Nephron (organoid): ENCODE data around the gene BEST1.

Source experiments
- H3K27ac Mint-ChIP-seq, 3 experiments: 2 replicates each; pipeline ENCODE4 v1.8.0; 2020; ENCODE audit warnings: mixed read lengths in 3 of 3, mild to moderate bottlenecking in 2 of 3, moderate library complexity in 1 of 3
- H3K27me3 Mint-ChIP-seq: 2 replicates; pipeline ENCODE4 v1.8.0; 2021; ENCODE audit warnings: low read depth, mild to moderate bottlenecking, moderate library complexity, mixed read lengths
- H3K36me3 Mint-ChIP-seq: 2 replicates; pipeline ENCODE4 v1.8.0; 2020; ENCODE audit warnings: low read depth, mixed read lengths
- H3K4me1 Mint-ChIP-seq: 2 replicates; pipeline ENCODE4 v1.8.0; 2020; ENCODE audit warnings: mixed read lengths
- H3K4me3 Mint-ChIP-seq, 3 experiments: 2 replicates each; pipeline ENCODE4 v1.8.0; 2020; ENCODE audit warnings: mild to moderate bottlenecking in 3 of 3, mixed read lengths in 3 of 3, moderate library complexity in 2 of 3
- H3K9me3 Mint-ChIP-seq: 2 replicates; pipeline ENCODE4 v1.8.0; 2020; ENCODE audit warnings: mixed read lengths
- TF ChIP-seq, protein P1 (sequence below), 3 experiments: fragments of 200-600 bp; sonication (generic); IDR thresholded peaks; one replicate each; pipeline ENCODE4 v1.5.0; 2021; ENCODE audit warnings: antibody characterized with exemption in 3 of 3; ENCODE audit not compliant: unreplicated experiment in 3 of 3

The BEST1 gene

DNA sequence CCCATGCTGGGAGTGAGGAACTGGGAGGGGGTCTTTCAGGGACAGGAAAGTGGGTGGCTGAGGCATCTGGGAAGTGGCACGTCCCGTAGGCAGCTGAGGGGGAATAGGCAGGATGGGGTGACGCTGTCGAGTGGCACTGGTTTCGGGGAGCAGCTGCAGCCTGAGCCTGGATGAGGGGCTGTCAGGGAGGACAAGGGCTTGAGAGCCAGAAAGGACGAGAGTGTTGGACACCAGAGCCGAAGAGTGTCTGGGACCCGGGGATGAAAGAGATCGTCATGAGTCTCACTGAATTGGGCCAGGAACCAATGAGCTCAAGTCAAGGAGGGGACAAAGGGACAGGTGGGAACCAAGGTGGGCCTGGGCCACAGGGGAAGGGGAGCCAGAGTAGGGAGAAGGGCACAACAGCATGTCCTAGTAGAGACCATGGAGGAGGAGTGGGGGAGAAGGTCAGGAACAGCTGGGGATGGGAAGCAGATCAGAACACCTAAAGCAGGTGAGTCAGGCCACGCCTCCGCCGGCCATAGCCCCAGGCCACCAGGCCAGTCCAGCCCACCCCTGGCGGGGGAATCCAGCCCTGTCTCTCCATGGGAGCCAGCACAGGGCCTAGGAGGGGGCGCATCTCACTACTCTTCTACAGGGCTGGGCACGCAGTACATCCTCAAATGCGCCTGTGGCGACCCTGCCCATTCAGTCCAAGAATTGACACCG lies 37.0 kb upstream of the BEST1 start:
- peaks cover 60% of the 10 kb centered on the region for H3K4me1 Mint-ChIP-seq
- TF ChIP-seq, protein P1, sequence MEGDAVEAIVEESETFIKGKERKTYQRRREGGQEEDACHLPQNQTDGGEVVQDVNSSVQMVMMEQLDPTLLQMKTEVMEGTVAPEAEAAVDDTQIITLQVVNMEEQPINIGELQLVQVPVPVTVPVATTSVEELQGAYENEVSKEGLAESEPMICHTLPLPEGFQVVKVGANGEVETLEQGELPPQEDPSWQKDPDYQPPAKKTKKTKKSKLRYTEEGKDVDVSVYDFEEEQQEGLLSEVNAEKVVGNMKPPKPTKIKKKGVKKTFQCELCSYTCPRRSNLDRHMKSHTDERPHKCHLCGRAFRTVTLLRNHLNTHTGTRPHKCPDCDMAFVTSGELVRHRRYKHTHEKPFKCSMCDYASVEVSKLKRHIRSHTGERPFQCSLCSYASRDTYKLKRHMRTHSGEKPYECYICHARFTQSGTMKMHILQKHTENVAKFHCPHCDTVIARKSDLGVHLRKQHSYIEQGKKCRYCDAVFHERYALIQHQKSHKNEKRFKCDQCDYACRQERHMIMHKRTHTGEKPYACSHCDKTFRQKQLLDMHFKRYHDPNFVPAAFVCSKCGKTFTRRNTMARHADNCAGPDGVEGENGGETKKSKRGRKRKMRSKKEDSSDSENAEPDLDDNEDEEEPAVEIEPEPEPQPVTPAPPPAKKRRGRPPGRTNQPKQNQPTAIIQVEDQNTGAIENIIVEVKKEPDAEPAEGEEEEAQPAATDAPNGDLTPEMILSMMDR (IDR thresholded peaks at IDR 0.05; ENCODE audit: unreplicated experiment in 3 of 3), result no peak
- H3K27me3 Mint-ChIP-seq, result peaks cover 5% of the 10 kb centered on the region
- peak overlapping the region in 2 of 3 experiments; percentile 75 to 87 for H3K4me3 Mint-ChIP-seq
- no peaks in the 10 kb centered on the region for H3K36me3 Mint-ChIP-seq
- no peaks in the 10 kb centered on the region for H3K9me3 Mint-ChIP-seq
- peak overlapping the region; percentile 64 to 94 (median 84) for H3K27ac Mint-ChIP-seq

DNA sequence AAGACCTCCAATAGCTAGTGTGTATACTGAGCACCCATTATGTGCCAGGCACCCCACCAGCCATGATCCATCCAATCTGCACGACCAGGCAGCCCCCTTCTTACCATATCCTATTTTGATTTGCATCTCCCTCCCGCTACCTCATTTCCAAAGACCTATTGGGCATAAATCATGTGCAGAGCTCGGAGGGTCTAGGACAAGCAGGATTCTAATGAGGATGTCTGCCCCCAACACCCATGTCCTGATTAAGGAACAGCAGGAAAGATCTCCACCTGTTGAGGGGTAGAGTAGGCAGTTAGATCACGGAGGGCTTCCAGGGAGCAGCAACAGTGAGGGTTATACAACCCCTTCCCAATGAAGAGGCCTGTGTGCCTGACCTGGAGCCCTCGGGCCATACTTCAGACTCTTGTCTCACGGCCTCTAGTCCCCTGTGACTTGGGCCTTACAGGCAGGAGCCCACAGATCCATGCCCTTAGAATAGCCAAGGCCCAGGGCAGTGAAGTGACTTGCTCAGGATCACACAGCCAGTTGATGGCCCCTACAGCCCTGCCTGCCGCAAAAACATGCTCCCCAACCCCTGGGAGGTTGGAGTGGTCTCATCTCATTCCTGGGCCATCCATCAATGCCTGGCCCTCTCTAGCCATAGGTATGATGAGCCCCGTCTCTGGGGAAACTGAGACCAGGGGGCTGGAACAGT lies 36.3 kb upstream of the BEST1 start:
- Mint-ChIP-seq H3K9me3 (no peaks in the 10 kb centered on the region), H3K27me3 (peaks cover 11% of the 10 kb centered on the region), H3K4me1 (peaks cover 61% of the 10 kb centered on the region), H3K36me3 (no peaks in the 10 kb centered on the region), H3K4me3 (peak overlapping the region; percentile 56 to 87 (median 75)), H3K27ac (peak overlapping the region; percentile 64 to 94 (median 64))
- TF ChIP-seq, protein P1 (IDR thresholded peaks at IDR 0.05; ENCODE audit: unreplicated experiment in 3 of 3), result no peak

DNA sequence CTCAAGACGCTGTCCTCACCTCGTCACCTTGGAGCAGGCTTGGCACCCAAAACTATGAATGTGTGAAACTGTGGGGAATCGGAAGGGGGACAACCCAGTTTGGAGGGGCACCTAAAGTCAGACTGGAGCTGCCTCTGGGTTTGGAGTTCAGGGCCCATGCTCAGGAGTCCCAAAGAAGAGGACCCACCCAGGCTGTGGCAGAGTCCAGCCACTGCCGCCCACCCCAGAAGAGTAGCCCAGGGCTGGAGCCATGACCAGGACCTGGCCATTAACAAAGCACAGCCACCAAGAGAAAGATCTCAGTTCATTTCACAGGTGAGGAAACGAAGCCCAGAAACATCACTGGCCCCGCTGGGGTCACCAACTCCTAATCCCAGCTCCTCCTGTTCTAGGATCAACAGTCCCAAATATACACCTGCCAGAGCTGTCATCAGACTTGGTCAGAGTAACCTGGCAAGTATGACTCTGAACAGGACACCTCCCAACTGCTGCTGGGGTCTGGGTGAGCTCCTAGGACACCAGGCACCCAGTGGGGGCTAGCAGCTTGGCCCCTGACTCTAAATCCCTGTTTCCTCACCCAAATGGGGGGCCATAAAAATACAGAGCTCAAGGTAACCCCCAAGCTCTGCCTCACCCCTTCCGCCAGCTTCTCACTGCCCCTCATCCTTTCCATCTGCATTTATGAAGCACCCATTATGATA lies 35.5 kb upstream of the BEST1 start:
- Mint-ChIP-seq H3K4me3 (peak overlapping the region; percentile 82 to 88 (median 87)), H3K9me3 (no peaks in the 10 kb centered on the region), H3K36me3 (no peaks in the 10 kb centered on the region), H3K4me1 (peaks cover 68% of the 10 kb centered on the region), H3K27me3 (peaks cover 11% of the 10 kb centered on the region), H3K27ac (peak overlapping the region in 2 of 3 experiments; percentile 64 to 94)
- TF ChIP-seq, protein P1 (IDR thresholded peaks at IDR 0.05; ENCODE audit: unreplicated experiment in 3 of 3), result no peak

DNA sequence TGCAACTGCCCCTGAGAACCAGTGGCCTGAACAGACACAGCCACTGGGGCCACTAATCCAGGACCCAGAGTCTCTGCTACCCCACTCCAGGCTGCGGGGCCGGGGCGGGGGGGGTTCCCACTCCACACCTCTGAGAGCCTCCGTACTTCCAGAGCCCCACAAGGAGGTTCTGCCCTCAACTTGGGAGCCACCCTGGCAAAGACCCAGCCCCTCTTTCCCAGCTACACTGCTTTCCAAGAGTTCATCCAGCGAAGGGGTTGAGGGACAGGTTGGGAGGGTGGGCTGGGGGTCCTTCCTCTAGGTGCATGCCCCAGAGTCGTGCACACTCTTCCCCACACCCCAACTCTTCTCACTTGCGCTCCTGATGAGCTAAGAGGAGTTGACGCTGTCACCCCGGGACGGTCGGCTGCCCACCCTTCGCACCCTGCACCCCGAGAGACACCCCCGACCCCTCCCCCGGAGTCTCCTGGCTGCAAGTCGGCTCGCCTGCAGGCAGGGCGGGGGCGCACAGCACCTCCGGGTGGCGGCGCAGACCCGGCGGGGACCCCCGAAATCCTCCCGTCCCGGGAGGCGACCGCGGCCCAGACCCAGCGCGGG lies 33.3 kb upstream of the BEST1 start:
- Mint-ChIP-seq H3K9me3 (no peaks in the 10 kb centered on the region), H3K27ac (peak overlapping the region; percentile 51 to 75 (median 70)), H3K27me3 (peaks cover 11% of the 10 kb centered on the region), H3K4me1 (peaks cover 66% of the 10 kb centered on the region), H3K36me3 (no peaks in the 10 kb centered on the region), H3K4me3 (peak overlapping the region; percentile 82 to 88 (median 87))
- TF ChIP-seq, protein P1 (IDR thresholded peaks at IDR 0.05; ENCODE audit: unreplicated experiment in 3 of 3), result no peak

DNA sequence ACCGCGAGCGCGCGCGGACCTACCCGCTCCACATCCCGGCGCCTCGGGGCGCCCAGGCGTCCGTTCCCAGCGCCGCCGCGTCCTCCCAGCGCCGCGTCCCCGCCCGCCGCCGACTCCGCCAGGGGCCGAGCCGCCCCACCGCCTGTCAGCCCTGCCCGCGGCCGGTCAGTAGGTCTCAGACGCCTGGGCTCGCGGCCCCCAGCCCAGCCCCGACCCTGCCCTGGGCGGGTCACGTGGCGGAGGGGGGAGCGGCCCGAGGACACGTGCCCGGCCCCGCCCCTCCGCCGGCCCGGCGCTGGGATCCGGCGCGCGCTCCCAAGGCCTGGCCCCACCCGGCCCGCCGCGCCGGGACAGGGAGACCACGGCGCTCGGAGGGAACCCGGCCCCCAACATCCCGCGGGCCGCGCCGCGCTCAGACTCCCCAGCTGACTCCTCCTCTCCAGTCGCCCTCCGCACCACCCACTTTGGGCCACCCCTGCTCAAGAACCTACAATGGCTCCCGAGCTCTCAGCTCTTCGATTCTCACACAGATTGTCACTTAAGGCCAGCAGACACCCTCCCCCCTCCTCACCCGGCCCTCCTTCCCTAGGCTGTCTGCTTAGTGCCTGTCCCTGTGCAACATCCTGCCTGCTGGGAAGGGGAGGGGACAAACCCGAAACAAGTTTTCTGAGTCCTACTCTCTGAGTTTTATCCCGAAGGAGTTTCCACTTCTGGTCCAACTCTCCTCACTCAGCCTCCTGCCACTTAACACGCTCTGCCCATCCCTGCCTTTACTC lies 32.6 kb upstream of the BEST1 start, which contains the start of gene RAB3IL1:
Gene RAB3IL1, minus strand, starts transcription at position 233 of the 776 bp plus-strand sequence. Its CDS starts 199 bp downstream, at position 34.
- H3K4me3 Mint-ChIP-seq, result peak within 1 kb of the TSS; percentile 85 to 93 (median 93)
- peaks cover 65% of the 10 kb centered on the region for H3K4me1 Mint-ChIP-seq
- H3K36me3 Mint-ChIP-seq, result no peaks in the 10 kb centered on the region
- TF ChIP-seq, protein P1 (IDR thresholded peaks at IDR 0.05; ENCODE audit: unreplicated experiment in 3 of 3), result no peak
- no peaks in the 10 kb centered on the region for H3K9me3 Mint-ChIP-seq
- peaks cover 11% of the 10 kb centered on the region for H3K27me3 Mint-ChIP-seq
- H3K27ac Mint-ChIP-seq, result peak within 1 kb of the TSS; percentile 81 to 98 (median 92)
